ENCODE measurements around the gene LTBP3.

The LTBP3 gene

GRCh38 chr11:65501472-65502273, 56.5 kb downstream of the LTBP3 start:
- Histone ChIP-seq H3K27me3 (no peaks in the 10 kb centered on the region), H3K27ac (peak overlapping the region; percentile 99), H3K9me3 (no peaks in the 10 kb centered on the region), H3K4me3 (ENCODE audit: low read depth in 1 of 2, low read length in 1 of 2) (peak overlapping the region; percentile 93 to 96), H3K36me3 (peaks cover 56% of the 10 kb centered on the region), H3K4me1 (ENCODE audit: control insufficient read depth in 1 of 2, insufficient read depth in 1 of 2, low read depth in 1 of 2, low read length in 1 of 2) (peaks cover 40 to 46% of the 10 kb centered on the region in 2 experiments)
- no peak for TF ChIP-seq CTCF (IDR thresholded peaks at IDR 0.05)

GRCh38 chr11:65501186-65501471, 57.0 kb downstream of the LTBP3 start:
- no peaks in the 10 kb centered on the region for H3K9me3 ChIP-seq
- H3K27ac ChIP-seq = peak overlapping the region; percentile 99
- no peaks in the 10 kb centered on the region for H3K27me3 ChIP-seq
- peaks cover 50% of the 10 kb centered on the region for H3K36me3 ChIP-seq
- peak overlapping the region; percentile 93 to 96 for H3K4me3 ChIP-seq (ENCODE audit: low read depth in 1 of 2, low read length in 1 of 2)
- no peak for TF ChIP-seq CTCF (IDR thresholded peaks at IDR 0.05)
- H3K4me1 ChIP-seq (ENCODE audit: control insufficient read depth in 1 of 2, insufficient read depth in 1 of 2, low read depth in 1 of 2, low read length in 1 of 2) = peaks cover 40 to 46% of the 10 kb centered on the region in 2 experiments

- TF ChIP-seq CTCF (IDR thresholded peaks at IDR 0.05) = no peak
Observed at GRCh38 chr11:65500387-65501185, 57.6 kb downstream of the LTBP3 start.

GRCh38 chr11:65499713-65500386, 58.3 kb downstream of the LTBP3 start:
- Histone ChIP-seq H3K4me3 (ENCODE audit: low read depth in 1 of 2, low read length in 1 of 2) (peak overlapping the region; percentile 93 to 96), H3K4me1 (ENCODE audit: control insufficient read depth in 1 of 2, insufficient read depth in 1 of 2, low read depth in 1 of 2, low read length in 1 of 2) (peaks cover 39 to 45% of the 10 kb centered on the region in 2 experiments), H3K27me3 (no peaks in the 10 kb centered on the region), H3K9me3 (no peaks in the 10 kb centered on the region), H3K27ac (peak overlapping the region; percentile 99), H3K36me3 (peaks cover 37% of the 10 kb centered on the region)
- no peak for TF ChIP-seq CTCF (IDR thresholded peaks at IDR 0.05)

More at GRCh38 chr11:65500387-65501185, 57.6 kb downstream of the LTBP3 start:
- Histone ChIP-seq H3K4me3 (ENCODE audit: low read depth in 1 of 2, low read length in 1 of 2) (peak overlapping the region; percentile 93 to 96), H3K36me3 (peaks cover 45% of the 10 kb centered on the region), H3K27me3 (no peaks in the 10 kb centered on the region), H3K27ac (peak overlapping the region; percentile 99), H3K4me1 (ENCODE audit: control insufficient read depth in 1 of 2, insufficient read depth in 1 of 2, low read depth in 1 of 2, low read length in 1 of 2) (peaks cover 40 to 46% of the 10 kb centered on the region in 2 experiments), H3K9me3 (no peaks in the 10 kb centered on the region)

- H3K9me3 ChIP-seq = no peaks in the 10 kb centered on the region
- TF ChIP-seq CTCF (IDR thresholded peaks at IDR 0.05) = no peak
- H3K4me3 ChIP-seq (ENCODE audit: low read depth in 1 of 2, low read length in 1 of 2) = peak within 1 kb of the TSS; percentile 93 to 96
- peaks cover 39 to 45% of the 10 kb centered on the region in 2 experiments for H3K4me1 ChIP-seq (ENCODE audit: control insufficient read depth in 1 of 2, insufficient read depth in 1 of 2, low read depth in 1 of 2, low read length in 1 of 2)
- H3K27me3 ChIP-seq = no peaks in the 10 kb centered on the region
- H3K36me3 ChIP-seq = peaks cover 30% of the 10 kb centered on the region
- H3K27ac ChIP-seq = peak within 1 kb of the TSS; percentile 99
Observed at GRCh38 chr11:65498977-65499712, 59.0 kb downstream of the LTBP3 start, which contains the start of gene MALAT1. MALAT1 (plus strand) TSS chr11:65499045.
